Left forelimb (tissue), 1 donor: ENCODE results near the gene WIZ.

ENCODE experiments used
- DNase-seq: peaks from one replicate; pipeline ENCODE4 v3.0.0-alpha.2; 2018; ENCODE audit warnings: low spot score

The WIZ gene

GRCh38 chr19:15378534-15379082, 71.1 kb downstream of the WIZ start:
- DNase-seq: no peak

- no peak for DNase-seq
These were observed 74.8 kb downstream of the WIZ start for GRCh38 chr19:15374796-15375440.

- no peak for DNase-seq
These were observed 75.6 kb downstream of the WIZ start for GRCh38 chr19:15374105-15374651.

- no peak for DNase-seq
These were observed 76.1 kb downstream of the WIZ start for GRCh38 chr19:15373644-15374043.

GRCh38 chr19:15372891-15373301, 76.9 kb downstream of the WIZ start:
- no peak for DNase-seq

- no peak for DNase-seq
These were observed 77.3 kb downstream of the WIZ start for GRCh38 chr19:15372470-15372869.

- DNase-seq: no peak
These were observed 77.9 kb downstream of the WIZ start for GRCh38 chr19:15371786-15372380.

- no peak for DNase-seq
These were observed 78.6 kb downstream of the WIZ start for GRCh38 chr19:15371119-15371518.
